CD14-positive monocyte (primary cell): ENCODE data around the gene DENND4C. TPM values are rescaled to one million over a fixed set of nuclear protein-coding genes. Genes with fewer than 3 reads are reported as not detected.

ENCODE experiments used
- DNase-seq, 3 donors: peaks; one replicate each; pipeline ENCODE4 v3.0.0-alpha.2; 2011 to 2022
- H2AFZ ChIP-seq: 2 replicates; pipeline ENCODE4 v1.6.0; 2012; ENCODE audit warnings: mild to moderate bottlenecking, low read depth, low read length, inconsistent platforms; ENCODE audit not compliant: insufficient read depth, poor library complexity, severe bottlenecking
- H3K27ac ChIP-seq, 2 donors: 1 replicate in 1 of 2; 2 replicates in 1 of 2; pipeline ENCODE4 v1.5.1; 2012 to 2013; ENCODE audit warnings: low read length in 2 of 2, control low read depth in 1 of 2, inconsistent platforms in 1 of 2, low read depth in 1 of 2, mild to moderate bottlenecking in 1 of 2
- H3K27me3 ChIP-seq, 2 donors: one replicate each; pipeline versions ENCODE4 v1.6.0 to v1.6.1; 2011 to 2013; ENCODE audit warnings: low read length in 2 of 2; ENCODE audit not compliant: control insufficient read depth in 2 of 2, insufficient read depth in 2 of 2
- H3K36me3 ChIP-seq, 2 donors: replicated peaks in 1 of 2; 1 replicate in 1 of 2; 2 replicates in 1 of 2; pipeline versions ENCODE4 v1.5.1 to v1.6.1; 2012 to 2013; ENCODE audit warnings: low read length in 2 of 2, control low read depth in 1 of 2, inconsistent platforms in 1 of 2, mild to moderate bottlenecking in 1 of 2; ENCODE audit not compliant: insufficient read depth in 2 of 2, control insufficient read depth in 1 of 2
- H3K4me1 ChIP-seq, 2 donors: 1 replicate in 1 of 2; 2 replicates in 1 of 2; pipeline versions ENCODE4 v1.5.1 to v1.6.1; 2012 to 2013; ENCODE audit warnings: low read length in 2 of 2, control low read depth in 1 of 2, inconsistent platforms in 1 of 2, mild to moderate bottlenecking in 1 of 2, moderate library complexity in 1 of 2; ENCODE audit not compliant: insufficient read depth in 2 of 2, control insufficient read depth in 1 of 2
- H3K4me2 ChIP-seq: replicated peaks from 2 replicates; pipeline ENCODE3; 2012; ENCODE audit warnings: low read length, moderate library complexity, mild to moderate bottlenecking; ENCODE audit not compliant: poor library complexity, severe bottlenecking; ENCODE audit errors: extremely low read depth
- H3K4me3 ChIP-seq, 3 experiments: fragments of 200-600 bp in 1 of 3; sonication (generic) in 1 of 3; replicated peaks in 1 of 3; 1 replicate in 2 of 3; 2 replicates in 1 of 3; pipeline ENCODE4 v1.5.1; 2011 to 2013; ENCODE audit warnings: low read length in 3 of 3, mild to moderate bottlenecking in 3 of 3, control low read depth in 2 of 3, low read depth in 2 of 3, inconsistent platforms in 1 of 3, moderate library complexity in 1 of 3
- H3K79me2 ChIP-seq: 2 replicates; pipeline ENCODE4 v1.6.0; 2012; ENCODE audit warnings: mild to moderate bottlenecking, control low read depth, inconsistent platforms, low read length, moderate library complexity; ENCODE audit not compliant: insufficient read depth
- H3K9ac ChIP-seq: 2 replicates; pipeline ENCODE4 v1.6.0; 2017; ENCODE audit warnings: low read length, mild to moderate bottlenecking; ENCODE audit not compliant: insufficient read depth, poor library complexity, severe bottlenecking
- H3K9me3 ChIP-seq, 2 donors: replicated peaks in 1 of 2; 1 replicate in 1 of 2; 2 replicates in 1 of 2; pipeline versions ENCODE4 v1.5.1 to v1.6.1; 2012 to 2013; ENCODE audit warnings: low read length in 2 of 2, control low read depth in 1 of 2; ENCODE audit not compliant: control insufficient read depth in 1 of 2, insufficient read depth in 1 of 2
- H4K20me1 ChIP-seq: 2 replicates; pipeline ENCODE4 v1.6.0; 2012; ENCODE audit warnings: mild to moderate bottlenecking, low read length, control low read depth, moderate library complexity; ENCODE audit not compliant: insufficient read depth
- H3K27ac Mint-ChIP-seq, 7 donors: one replicate each; pipeline ENCODE4 v1.8.0; 2020; ENCODE audit warnings: mild to moderate bottlenecking in 7 of 7, mixed read lengths in 7 of 7, moderate library complexity in 6 of 7, inconsistent platforms in 2 of 7
- H3K27me3 Mint-ChIP-seq, 3 donors: one replicate each; pipeline ENCODE4 v1.8.0; 2021 to 2022; ENCODE audit warnings: low read depth in 3 of 3, mild to moderate bottlenecking in 3 of 3, mixed read lengths in 3 of 3, moderate library complexity in 3 of 3, inconsistent platforms in 1 of 3
- H3K36me3 Mint-ChIP-seq, 2 donors: one replicate each; pipeline ENCODE4 v1.8.0; 2020; ENCODE audit warnings: mixed read lengths in 2 of 2, inconsistent platforms in 1 of 2, mild to moderate bottlenecking in 1 of 2
- H3K4me1 Mint-ChIP-seq: one replicate; pipeline ENCODE4 v1.8.0; 2020; ENCODE audit warnings: mild to moderate bottlenecking, mixed read lengths
- H3K4me3 Mint-ChIP-seq, 2 donors: one replicate each; pipeline ENCODE4 v1.8.0; 2020; ENCODE audit warnings: mild to moderate bottlenecking in 2 of 2, mixed read lengths in 2 of 2, moderate library complexity in 1 of 2
- H3K9me3 Mint-ChIP-seq, 7 donors: one replicate each; pipeline ENCODE4 v1.8.0; 2020 to 2022; ENCODE audit warnings: mixed read lengths in 7 of 7, mild to moderate bottlenecking in 6 of 7, moderate library complexity in 6 of 7, inconsistent platforms in 2 of 7
- WGBS: methylation state at CpG from one replicate; pipeline ENCODE4 v1.1.5; 2013; ENCODE audit warnings: missing lambda C conversion rate; ENCODE audit not compliant: insufficient coverage; 5-methylcytosine and 5-hydroxymethylcytosine counted together
- intact Hi-C, 2 donors: fragments of 100-400 bp; cut with micrococcal nuclease; formaldehyde crosslinking; loops; one replicate each; pipeline versions ENCODE4 v1.15.0 to v1.15.1; 2023
- polyA plus RNA-seq, 3 donors: library from polyadenylated mRNA; depleted of rRNA in 1 of 3; unstranded in 2 of 3; stranded (reverse) in 1 of 3; fragments of 300-500 nt in 2 of 3; fragments of >200 nt in 1 of 3; fragmentation: Illumina TruSeq in 2 of 3; gene quantifications; 1 replicate in 2 of 3; 2 replicates in 1 of 3; pipeline ENCODE4 v1.2.3, GENCODE V29; 2012 to 2021
- TF ChIP-seq, protein P1 (sequence below): fragments of 200-600 bp; IDR thresholded peaks from one replicate; pipeline ENCODE4 v1.8.0; 2022; ENCODE audit warnings: antibody characterized with exemption, mild to moderate bottlenecking

DENND4C gene
- polyA plus RNA-seq, 3 donors: 8.1 to 15.4 (median 12.7) TPM

DNA sequence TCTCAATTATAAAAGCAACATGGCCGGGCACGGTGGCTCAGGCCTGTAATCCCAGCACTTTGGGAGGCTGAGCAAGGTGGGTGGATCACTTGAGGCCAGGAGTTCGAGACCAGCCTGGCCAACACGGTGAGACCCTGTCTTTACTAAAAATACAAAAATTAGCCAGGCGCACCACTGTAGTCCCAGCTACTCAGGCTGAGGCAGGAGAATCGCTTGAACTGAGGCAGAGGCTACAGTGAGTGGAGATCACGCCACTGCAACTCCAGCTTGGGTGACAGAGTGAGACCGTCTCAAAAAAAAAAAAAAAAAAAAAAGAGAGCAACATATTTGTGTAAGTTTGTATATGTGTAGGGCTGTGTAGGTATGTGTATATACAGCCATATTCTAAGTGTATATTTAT lies 142.1 kb downstream of the DENND4C start:
- peaks cover under 1% of the 10 kb centered on the region for H3K79me2 ChIP-seq
- H3K4me2 ChIP-seq: no peak overlapping the region
- H3K9ac ChIP-seq: no peak overlapping the region
- TF ChIP-seq, protein P1, sequence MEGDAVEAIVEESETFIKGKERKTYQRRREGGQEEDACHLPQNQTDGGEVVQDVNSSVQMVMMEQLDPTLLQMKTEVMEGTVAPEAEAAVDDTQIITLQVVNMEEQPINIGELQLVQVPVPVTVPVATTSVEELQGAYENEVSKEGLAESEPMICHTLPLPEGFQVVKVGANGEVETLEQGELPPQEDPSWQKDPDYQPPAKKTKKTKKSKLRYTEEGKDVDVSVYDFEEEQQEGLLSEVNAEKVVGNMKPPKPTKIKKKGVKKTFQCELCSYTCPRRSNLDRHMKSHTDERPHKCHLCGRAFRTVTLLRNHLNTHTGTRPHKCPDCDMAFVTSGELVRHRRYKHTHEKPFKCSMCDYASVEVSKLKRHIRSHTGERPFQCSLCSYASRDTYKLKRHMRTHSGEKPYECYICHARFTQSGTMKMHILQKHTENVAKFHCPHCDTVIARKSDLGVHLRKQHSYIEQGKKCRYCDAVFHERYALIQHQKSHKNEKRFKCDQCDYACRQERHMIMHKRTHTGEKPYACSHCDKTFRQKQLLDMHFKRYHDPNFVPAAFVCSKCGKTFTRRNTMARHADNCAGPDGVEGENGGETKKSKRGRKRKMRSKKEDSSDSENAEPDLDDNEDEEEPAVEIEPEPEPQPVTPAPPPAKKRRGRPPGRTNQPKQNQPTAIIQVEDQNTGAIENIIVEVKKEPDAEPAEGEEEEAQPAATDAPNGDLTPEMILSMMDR: no peak
- H3K27me3 ChIP-seq: no peaks in the 10 kb centered on the region
- Mint-ChIP-seq H3K9me3 (no peaks in the 10 kb centered on the region), H3K4me1 (peaks cover 5% of the 10 kb centered on the region), H3K27me3 (peaks cover 0 to 1% (median 0%) of the 10 kb centered on the region in 3 donors), H3K4me3 (no peak overlapping the region), H3K27ac (no peak overlapping the region), H3K36me3 (peaks cover 58 to 71% of the 10 kb centered on the region in 2 donors)
- peaks cover 11% of the 10 kb centered on the region for H4K20me1 ChIP-seq
- H3K9me3 ChIP-seq: no peaks in the 10 kb centered on the region
- no peak overlapping the region for H3K4me3 ChIP-seq
- no peak for DNase-seq
- H3K27ac ChIP-seq: no peak overlapping the region
- no peak overlapping the region for H2AFZ ChIP-seq
- H3K4me1 ChIP-seq: no peaks in the 10 kb centered on the region
- intact Hi-C loops: no loop called here
- 90% methylated on average over 2 of the region's 8 CpGs for WGBS
- H3K36me3 ChIP-seq: peaks cover 69 to 95% of the 10 kb centered on the region in 2 donors

DNA sequence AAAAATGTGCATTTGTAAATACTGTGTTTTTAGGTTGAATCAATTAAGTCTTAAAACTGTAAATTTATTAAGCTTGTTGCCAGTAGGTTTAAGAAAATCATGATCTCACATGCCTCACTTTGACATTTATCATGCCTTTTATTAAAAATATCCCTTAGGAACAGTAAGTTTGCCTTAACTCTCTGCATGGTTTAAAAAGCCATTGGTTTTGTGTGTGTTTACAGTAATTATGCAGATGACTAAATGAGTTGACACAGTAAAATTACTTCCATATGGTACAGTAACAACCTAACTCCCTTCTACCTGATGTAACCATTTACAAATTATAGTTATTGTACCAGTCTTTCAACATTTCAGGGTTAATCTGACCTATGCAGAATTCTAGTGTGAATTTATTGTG lies 143.0 kb downstream of the DENND4C start:
- H3K4me1 ChIP-seq: peaks cover 7 to 8% of the 10 kb centered on the region in 2 donors
- H3K4me2 ChIP-seq: no peak overlapping the region
- H3K79me2 ChIP-seq: peaks cover 9% of the 10 kb centered on the region
- Mint-ChIP-seq H3K4me3 (no peak overlapping the region), H3K27ac (no peak overlapping the region), H3K9me3 (no peaks in the 10 kb centered on the region), H3K27me3 (no peaks in the 10 kb centered on the region), H3K36me3 (peaks cover 59 to 74% of the 10 kb centered on the region in 2 donors), H3K4me1 (peaks cover 14% of the 10 kb centered on the region)
- DNase-seq: no peak
- intact Hi-C loops: no loop called here
- TF ChIP-seq, protein P1: no peak
- H3K9ac ChIP-seq: no peak overlapping the region
- no peak overlapping the region for H2AFZ ChIP-seq
- H3K27me3 ChIP-seq: no peaks in the 10 kb centered on the region
- H3K27ac ChIP-seq: no peak overlapping the region
- no peak overlapping the region for H3K4me3 ChIP-seq
- no peaks in the 10 kb centered on the region for H3K9me3 ChIP-seq
- H3K36me3 ChIP-seq: peaks cover 71 to 95% of the 10 kb centered on the region in 2 donors
- peaks cover 14% of the 10 kb centered on the region for H4K20me1 ChIP-seq
